GM19438 (cell line): Measurements from ENCODE around the gene ESR2.
"Not testable (repeated sequence)": the region's sequence is repeated elsewhere in the genome, so short reads cannot be mapped to it uniquely, and the experiment has no call there.

Experiments
- ATAC-seq: cut with Tn5 transposase; IDR thresholded peaks from one replicate; pipeline ENCODE4 v1.9.1; 2021; ENCODE audit warnings: low read depth; ENCODE audit not compliant: unreplicated experiment

Gene ESR2

DNA sequence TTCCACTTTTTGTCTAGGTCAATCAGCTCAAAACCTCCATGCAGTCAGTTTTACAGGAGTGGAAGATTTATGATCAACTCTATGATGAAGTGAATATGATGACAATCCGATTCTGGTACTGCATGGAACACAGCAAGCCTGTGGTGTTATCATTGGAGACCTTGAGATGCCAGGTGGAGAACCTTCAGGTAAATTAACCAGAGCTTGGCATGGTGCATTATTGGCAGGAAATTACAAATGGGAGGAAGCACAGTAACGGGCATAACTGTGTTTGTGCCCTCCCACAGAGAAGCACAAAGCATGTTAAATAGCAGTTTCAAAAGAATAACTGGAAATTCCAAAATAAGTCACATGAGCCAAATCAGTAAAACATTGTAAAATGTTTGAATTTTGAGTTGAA lies 135.6 kb downstream of the ESR2 start:
- no peak for ATAC-seq

DNA sequence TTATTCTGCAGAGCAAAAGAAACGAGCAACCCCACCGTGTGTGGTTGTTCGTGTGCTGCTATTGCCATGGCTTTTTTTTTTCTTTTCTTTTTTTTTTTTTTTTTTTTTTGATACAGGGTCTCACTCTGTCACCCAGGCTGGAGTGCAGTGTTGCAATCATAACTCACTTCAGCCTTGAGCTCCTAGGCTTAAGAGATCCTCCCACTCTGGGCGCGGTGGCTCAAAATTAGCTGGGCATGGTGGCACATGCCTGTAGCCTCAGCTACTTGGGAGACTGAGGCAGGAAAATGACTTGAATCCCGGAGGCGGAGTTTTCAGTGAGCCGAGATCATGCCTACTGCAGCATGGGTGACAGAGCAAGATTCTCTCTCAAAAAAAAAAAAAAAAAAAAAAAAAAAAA lies 144.2 kb downstream of the ESR2 start:
- ATAC-seq = no peak

DNA sequence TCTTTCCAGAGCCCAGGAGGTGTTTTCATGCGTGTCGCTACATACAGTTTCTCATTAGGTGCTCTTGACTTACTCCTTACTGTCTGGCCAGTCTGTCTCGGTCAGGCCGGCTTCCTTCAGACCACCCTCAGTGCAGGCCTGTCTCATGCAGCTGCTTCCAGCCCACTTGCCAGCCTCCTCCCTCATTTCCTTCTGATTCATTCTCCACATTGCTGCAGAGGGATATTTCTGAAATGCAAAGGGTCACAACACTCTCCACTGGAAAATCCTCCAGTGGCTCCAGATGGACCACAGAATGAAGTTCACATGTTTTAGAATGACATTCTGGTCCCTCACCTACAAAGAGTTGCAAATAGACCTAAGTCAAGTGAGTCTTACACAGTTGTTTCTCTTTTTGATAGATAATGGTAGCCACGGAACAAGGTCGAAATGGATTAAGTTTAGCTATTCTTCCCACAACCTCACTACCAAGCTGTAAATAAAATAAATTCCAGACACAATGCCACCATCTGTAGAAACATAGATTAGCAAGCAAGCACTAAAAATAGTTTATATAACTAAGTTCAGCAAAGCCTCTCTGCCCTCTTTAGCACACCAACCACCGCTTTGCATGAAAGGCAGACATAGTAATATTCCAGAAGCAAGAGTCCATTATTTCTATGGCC lies 146.9 kb downstream of the ESR2 start:
- ATAC-seq = no peak

DNA sequence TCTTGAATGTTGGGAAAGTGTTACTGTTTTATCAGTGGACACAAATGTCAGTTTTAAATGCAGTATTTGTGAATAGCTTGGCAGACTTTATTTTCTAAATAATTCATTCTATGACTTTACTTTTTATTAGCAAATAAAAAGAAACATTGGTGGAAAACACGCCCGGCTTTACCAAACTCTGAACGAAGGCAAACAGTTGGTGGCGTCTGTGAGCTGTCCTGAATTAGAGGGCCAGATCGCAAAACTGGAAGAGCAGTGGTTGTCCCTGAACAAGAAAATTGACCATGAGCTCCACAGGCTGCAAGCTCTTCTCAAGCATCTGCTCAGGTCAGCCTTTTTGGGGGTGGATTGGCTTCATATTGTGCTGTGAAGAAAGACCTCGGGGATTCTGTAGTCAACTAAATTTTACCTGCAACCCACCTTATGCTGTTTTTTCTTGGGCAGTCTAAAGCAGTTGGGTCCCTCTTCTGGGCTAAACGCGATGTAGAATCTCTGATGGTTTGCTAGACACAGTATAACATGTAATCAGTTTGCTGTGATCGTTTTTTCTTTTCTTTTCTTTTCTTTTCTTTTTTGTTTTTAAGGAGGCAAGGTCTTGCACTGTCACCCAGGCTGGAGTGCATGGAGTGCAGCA lies 156.4 kb downstream of the ESR2 start:
- ATAC-seq = no peak

DNA sequence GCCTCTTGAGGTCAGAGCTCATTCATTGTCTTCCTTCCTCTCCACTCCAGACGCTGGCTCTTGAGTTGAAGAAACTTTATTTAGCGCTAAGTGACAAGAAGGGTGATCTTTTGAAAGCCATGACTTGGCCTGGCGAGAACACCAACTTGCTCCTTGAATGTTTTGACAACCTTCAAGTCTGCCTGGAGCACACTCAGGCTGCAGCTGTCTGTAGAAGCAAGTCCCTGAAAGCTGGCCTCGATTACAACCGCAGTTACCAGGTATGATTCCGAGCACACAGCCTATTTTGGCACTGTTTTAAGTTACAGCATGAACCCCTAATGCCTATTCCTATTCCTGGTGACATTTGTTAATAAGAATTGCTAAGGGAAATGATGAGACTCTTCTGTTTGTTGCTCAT lies 167.6 kb downstream of the ESR2 start:
- no peak for ATAC-seq

DNA sequence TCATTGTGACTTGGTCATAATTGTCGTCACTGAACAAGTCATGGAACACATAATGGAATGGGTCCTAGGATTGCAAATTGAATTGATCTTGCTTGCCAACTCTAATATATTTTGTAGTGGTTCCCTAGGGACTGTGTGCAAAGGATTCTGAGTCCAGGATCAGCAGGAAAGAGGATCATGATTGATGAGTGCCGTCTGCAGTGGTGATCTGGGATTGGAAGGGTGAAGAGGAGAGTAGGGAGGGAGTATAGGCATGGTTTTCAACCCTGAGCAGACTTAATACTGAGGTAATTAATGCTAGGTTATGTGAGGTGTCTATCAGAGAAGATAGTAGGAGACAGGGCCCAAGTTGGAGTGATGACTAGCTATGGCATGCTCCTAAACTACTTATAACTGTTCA lies 168.9 kb downstream of the ESR2 start:
- no peak for ATAC-seq

DNA sequence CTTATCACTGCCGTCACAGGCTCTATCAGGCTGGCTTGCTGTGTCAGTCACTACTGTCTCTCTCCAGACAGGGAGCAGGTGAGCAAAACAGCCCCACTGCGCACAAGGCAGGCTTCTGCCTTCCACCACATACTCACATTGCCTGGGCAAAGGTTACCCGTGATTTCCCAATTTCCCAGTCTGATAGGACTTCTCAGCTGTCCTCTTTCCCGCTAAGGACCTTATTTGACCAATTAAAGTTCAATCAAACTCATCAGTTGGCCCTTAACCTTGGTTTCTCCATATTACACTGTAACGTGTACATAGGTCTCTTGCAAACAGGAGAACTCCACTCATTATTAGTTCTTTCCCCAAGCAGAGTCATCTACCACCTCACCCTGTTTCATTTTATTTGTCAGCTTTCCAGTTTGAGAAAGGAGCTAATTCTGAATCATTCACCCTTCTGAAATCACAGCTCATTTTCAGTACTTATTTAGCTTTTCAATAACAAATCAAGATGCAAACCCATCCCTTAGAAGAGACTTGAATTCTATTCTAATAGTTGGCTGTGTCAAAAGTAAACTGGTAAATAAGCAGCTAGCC lies 170.8 kb downstream of the ESR2 start:
- ATAC-seq = no peak

DNA sequence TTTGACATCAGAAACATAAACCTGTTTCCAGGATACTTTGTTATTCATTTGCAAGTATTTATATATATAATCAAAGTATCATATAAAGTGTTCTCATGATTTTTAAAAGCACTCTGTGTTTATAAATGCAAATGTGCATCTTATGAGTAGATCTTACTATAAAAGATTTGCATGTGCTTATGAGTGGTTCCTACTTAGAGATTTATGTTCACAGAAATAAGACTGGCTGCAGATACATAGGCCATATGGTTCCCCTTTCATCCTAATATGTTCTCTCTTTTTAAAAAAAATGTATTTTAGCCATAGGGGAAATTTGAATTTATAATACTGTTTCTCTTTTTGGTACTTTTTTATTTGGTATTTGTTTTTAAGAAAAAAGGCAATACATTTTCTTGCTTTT lies 174.2 kb downstream of the ESR2 start:
- no peak for ATAC-seq

DNA sequence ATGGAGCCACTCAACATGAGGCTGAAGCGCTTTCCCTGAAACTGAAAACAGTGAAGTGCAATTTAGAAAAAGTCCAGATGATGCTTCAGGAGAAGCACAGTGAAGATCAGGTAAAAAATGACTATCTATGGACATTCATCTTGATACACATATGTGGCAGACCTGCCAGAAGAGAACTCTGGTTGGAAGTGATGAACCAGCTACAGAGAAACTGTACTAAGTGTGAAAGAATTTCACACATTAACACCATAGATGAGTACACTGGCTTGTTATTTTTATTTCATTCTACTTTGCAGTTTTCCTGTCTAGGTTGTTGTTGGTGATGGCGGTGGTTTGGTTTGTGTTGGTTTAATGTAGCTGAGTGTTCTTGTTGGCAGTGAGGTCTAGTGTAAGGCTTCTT lies 174.7 kb downstream of the ESR2 start:
- ATAC-seq = no peak

DNA sequence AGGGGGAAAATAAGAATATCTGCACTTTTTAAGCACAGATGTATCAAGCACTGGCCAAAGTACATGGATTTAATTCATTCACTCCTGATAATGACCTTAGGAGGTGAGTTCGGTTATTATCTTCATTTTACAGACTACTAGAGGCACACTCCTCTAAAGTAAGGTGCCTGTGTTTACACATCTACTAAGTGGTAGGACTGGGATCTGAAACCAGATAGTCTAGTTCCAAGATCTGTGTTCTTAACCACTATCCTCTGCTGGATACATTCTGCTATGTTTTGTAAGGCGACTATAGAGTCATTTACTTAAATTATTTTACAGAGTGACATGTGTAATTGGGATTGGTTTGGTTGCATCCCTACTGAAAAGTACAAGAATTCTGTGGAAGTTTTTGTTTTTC lies 175.3 kb downstream of the ESR2 start:
- no peak for ATAC-seq

DNA sequence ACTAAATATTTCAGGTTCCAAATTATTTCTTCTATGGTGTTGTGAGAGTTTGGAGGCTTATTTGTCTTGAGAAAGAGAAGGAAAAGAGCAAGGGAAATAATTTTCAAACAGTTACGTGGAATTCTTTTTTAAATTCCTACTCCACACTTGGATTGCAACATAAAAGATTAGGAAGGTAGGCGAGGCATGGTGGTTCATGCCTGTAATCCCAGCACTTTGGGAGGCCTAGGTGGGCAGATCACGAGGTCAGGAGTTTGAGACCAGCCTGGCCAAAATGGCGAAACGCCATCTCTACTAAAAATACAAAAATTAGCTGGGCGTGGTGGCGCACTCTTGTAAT lies 175.8 kb downstream of the ESR2 start:
- not testable (repeated sequence) for ATAC-seq

DNA sequence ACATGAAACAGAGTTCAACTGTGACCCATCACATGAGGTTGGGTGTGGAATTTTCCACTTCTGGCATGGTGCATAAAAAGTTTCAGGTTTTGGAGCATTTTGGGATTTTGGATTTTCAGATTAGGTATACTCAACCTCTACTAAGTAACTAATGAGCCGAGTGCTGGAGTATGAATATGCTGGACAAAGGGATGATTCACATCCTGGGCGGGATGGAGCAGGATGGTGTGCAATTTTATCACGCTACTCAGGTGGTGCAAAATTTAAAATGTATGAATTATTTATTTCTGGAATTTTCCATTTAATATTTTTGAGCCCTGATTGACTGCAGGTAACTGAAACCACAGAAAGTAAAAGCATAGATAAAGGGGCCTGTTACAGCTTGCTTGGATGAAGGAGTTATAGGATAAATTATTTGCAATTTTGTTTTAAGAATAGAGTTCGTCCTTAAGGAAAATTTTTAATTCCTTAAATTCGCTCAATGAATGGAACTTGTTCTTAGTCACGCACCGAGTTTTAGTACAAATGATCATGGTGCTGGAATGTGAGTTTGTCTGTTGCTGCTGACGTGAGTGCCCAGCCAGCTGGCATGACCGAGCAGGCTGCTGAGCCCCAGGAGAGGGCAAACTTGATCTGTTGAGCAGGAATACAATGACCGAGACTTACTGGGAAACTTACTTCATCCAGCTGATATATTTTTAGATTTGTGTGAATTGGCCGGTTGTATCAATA lies 176.3 kb downstream of the ESR2 start:
- ATAC-seq = no peak

DNA sequence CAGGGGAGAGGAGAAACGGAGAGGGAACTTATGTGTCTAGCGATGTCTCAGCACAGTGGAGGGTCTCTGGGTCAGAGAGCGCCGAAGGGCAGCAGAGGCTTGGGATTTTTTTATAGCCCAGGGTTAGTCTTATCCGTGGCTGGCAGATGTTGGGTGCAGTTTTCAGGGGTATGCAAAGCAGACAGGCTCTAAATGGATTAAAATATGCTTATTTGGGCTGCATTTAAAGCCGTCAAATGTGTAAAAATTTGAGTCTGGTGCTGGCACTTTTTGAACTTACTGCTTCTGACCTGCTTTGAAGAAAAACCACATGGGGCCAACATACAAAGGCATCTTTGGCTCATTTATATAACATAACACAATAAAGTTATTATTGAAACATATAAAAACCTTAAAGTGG lies 178.8 kb downstream of the ESR2 start:
- ATAC-seq = no peak

DNA sequence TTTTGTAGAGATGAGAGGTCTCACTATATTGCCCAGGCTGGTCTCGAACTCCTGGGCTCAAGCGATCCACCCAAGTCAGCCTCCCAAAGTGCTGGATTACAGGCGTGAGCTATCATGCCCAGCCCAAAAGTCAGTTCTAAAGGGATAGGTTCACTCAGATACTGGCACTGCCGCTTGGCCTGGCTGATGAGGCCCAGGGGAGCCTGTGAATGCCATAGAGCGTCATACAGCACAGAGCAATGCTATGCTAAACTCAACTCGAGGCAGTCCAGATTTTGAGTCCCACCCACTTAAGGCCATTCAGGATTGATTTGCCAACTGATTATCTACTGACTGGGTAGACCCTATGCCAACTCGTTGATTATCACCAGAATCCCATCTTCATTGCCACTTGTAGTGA lies 179.4 kb downstream of the ESR2 start:
- no peak for ATAC-seq

DNA sequence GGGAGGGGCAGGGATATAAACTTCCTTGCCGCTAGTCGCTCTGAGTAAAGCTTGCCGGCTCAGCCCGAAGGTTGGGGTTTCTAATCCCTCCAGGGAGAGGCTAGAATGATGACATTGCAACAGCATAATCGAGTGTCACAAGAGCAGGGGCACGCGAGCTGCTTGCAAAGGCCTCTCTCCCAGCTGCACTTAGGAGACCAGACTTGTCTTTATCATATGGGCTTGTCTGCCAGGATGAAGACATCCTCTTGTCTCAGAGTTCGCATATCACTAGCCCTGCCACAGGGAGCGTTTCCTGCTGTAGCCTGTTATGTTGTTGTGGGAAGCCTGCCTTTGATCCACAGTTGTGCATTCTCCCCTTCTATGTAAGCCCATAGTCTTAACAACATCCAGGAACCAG lies 180.0 kb downstream of the ESR2 start:
- no peak for ATAC-seq

DNA sequence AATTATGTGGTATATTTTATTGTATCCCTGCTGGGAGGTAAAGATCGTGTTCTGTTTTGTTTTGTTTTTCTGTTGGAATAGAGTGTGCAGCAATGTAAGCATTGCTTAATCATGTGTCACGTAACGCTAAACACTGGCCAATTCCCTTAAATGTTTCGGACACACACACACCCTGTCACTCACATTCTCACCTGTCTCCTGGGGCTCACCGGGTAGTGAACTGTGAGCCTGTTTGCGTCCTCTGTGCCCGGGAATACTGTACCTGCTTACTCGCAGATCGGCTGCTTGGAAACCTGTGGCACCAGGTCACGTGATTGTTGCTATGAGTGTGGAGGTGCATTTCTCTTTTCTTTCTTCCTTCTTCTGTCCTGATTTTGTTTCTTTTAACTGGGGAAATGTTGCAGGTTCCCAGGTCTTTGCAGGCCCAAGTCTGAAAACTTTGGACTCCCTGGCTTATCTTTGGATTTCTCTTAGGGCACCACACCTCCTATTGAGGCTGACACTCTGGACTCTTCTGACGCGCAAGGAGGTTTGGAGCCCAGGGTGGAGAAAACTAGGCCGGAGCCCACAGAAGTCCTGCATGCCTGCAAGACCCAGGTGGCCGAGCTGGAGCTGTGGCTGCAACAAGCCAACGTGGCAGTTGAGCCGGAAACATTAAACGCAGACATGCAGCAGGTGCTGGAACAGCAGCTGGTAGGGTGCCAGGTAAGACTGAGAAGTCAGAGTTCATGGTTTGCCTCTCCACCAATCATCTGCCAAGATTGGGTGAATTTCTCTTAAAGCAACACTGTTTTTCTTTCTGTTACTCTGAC lies 181.1 kb downstream of the ESR2 start:
- no peak for ATAC-seq

DNA sequence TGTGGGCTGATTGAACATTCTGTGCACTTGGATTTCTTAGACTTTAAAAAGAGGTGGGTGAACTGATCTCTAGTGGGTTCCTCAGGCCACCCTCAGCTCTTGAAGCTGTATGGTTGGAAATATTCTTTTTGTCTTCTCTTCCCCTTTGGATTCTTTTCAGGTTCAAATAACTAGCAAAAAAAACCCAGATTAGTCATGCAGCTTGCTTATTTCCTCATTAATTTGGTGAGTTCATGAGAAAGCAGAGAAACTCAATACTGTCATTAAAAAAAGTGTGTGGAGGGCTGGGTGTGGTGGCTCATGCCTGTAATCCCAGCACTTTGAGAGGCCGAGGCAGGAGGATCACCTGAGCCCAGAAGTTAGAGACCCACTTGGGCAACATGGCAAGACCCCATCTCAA lies 183.4 kb downstream of the ESR2 start:
- no peak for ATAC-seq

DNA sequence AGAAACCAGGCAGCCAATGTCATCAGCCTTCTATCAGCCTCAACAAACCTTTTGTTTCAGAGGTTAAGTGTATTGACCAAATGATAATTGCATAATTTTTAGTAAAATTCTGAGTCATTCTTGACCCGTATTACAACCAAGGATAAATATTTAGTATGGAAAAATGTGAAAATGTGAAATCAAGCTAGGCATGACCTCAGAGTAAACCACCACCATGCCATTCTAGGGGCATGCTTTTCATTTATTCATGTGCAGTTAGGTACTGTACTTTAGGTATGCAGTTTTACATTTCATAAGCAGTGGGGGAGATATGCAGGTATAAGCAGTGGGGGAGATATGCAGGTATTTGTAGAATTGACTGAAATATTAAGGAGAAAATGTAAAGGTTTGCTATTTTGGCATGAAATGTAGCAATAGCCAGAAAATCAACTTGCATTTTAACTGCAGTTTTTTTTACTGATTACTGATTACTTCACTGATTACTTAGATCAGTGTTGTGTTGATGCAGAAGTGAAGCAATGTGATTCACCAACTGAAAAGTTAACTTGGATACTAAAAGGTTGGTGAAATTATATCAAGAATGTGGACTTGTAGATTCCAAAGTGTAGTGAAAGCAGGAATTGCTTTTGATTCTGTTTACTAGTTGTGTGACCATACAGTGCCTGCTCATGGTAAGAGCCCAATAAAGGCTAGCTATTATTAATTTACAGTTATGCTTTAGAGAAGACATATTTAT lies 184.2 kb downstream of the ESR2 start:
- ATAC-seq = no peak

DNA sequence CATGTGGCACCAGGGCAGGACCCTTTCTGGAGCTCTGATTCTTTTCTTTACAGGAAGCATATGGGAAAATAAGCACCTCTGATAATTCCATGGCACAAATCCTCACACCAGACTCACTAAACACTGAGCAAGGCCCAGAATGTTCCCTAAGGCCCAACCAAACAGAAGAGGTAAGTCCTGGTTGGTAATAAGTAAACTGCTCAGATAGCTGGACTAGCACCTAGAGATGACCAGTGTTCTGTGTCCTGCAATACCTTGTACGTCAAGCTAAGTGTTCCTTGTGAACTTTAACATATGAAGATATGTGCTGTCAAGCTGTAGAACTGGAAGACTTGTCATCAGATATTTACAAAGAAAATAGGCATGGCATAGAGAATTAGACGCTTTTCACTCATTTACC lies 186.7 kb downstream of the ESR2 start:
- ATAC-seq = no peak

DNA sequence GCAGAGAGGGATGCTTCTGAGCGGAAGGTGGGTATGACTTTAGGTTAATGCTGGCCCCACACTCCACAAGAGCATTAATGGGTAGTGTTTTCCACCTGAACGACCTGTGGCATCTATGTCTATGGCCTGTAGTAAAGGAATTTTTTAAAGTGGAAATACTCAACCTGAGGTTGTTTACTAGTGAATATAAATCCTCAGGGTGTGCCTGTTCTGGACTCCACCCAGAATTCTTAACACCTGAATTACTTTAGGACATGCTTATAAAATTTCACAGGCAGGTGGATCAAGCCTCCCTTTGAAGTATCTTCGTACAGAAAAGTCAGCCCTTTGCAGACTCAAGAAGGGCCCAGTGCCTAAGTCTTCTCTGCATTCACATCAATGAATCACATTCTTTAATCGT lies 196.1 kb downstream of the ESR2 start:
- no peak for ATAC-seq
